GM12801 (cell line): Measurements from ENCODE around the gene SLC25A21.

Source experiments
- CTCF ChIP-seq: IDR thresholded peaks from one replicate; pipeline ENCODE4 v1.5.1; 2011; ENCODE audit warnings: control low read depth; ENCODE audit not compliant: insufficient read length; ENCODE audit errors: extremely low read depth

Gene SLC25A21

GRCh38 chr14:36996857-36997590 lies 175.4 kb downstream of the SLC25A21 start:
- no peak for TF ChIP-seq CTCF

GRCh38 chr14:36996133-36996856 lies 176.1 kb downstream of the SLC25A21 start:
- TF ChIP-seq CTCF: no peak

- no peak for TF ChIP-seq CTCF
Observed at GRCh38 chr14:36989806-36990205, 182.6 kb downstream of the SLC25A21 start.

GRCh38 chr14:36988989-36989388 lies 183.4 kb downstream of the SLC25A21 start:
- TF ChIP-seq CTCF: no peak

GRCh38 chr14:36988568-36988967 lies 183.8 kb downstream of the SLC25A21 start:
- no peak for TF ChIP-seq CTCF

GRCh38 chr14:36986407-36986806 lies 186.0 kb downstream of the SLC25A21 start:
- TF ChIP-seq CTCF: no peak

GRCh38 chr14:36981832-36982529 lies 190.4 kb downstream of the SLC25A21 start:
- no peak for TF ChIP-seq CTCF
